Measurements from ENCODE around the gene VAV3.
"Not testable (repeated sequence)": the region's sequence is repeated elsewhere in the genome, so short reads cannot be mapped to it uniquely, and the experiment has no call there.

VAV3 gene

DNA sequence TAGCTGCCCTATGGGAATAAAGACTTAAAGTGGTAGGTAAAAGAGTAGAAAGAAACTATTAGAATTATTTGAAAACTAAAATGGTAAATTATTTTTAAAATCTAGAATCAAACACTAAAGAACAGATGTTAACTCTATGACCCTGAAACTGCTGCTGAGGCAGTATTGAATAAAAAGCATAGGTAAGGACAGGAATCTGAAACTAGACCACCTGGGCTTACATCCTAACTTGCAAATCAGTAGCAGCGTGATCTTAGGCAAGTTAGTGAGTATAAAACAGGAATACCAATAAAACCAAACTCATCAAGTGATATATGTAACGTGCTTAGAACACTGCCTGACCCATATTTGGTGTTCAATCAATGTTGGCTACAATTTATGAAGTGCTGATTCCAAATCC lies 257.9 kb downstream of the VAV3 start:
- DNase-seq: no peak

DNA sequence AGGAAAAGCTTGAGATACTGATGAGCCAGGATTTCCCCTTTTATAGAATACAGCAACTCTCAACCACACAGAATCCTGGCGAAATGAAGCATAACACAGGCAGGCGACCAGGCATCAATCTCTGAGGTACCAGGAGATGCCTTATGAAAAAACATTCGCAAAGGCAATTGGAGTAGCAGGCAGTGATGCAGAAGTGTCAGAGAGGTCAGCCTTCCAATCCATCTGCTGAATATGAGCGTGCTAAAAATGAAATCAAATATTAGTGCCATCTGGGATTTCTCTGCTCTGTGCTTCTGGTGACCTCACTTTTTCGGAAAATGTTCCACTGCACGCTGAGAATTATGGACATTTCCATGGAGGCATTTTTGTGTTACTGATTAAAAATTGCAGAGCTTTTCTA lies 258.8 kb downstream of the VAV3 start:
- DNase-seq: no peak

DNA sequence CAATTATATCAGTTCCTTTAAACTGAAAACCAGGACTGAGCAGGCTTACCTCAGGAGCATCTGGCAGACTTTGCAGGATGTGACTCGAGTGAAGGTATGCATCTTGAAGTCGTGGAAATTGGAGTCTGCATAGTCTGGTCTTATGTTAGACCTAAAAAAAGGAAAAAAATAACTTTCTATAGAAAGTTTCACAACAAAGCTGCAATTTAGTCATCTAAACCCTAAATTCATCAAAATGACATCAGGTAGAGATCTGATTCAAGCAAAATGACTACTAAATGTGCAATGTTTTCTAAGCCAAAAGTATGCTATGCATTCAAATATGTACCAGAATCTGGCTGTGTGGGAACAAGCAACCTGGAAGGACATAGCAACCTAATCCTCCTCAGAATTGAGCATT lies 260.1 kb downstream of the VAV3 start:
- no peak for DNase-seq

DNA sequence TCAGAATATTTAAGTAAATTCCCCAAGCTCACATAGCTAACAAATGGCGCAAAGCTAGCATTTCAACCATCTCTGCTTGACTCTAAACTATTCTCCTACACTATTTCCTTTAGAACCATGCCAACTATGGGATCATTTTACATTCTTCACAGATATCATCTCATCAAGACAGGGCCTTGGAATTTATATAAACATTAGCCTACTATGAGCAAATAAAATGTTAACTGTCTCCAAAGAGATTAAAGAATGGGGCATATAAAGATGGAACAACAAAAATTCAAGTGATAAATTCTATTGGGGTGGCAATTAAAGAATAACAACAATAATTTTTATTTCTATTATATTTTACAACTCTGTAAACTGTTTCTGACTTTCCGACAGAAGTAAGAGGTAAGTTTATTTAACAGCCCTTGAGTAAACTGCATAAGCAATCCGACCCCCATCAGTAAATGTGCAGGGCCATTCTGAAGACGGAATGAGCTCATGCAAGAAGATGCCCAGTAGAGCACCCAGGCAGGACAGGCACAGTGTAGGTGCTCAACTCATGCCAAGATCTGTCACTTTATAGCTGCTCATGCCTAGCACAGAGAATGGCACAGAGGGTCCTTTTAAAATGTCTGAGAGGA lies 261.9 kb downstream of the VAV3 start:
- no peak for DNase-seq

DNA sequence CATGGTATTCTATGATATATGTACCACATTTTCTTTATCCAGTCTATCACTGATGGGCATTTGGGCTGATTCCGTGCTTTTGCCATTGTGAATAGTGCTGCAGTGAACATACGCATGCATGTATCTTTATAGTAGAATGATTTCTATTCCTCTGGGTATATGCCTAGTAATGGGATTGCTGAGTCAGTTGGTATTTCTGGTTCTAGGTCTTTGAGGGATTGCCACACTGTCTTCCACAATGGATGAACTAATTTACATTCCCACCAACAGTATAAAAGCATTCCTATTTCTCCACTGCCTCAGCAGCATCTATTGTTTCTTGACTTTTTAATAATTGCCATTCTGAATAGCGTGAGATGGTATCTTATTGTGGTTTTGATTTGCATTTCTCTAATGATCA lies 264.3 kb downstream of the VAV3 start:
- DNase-seq: not testable (repeated sequence)

DNA sequence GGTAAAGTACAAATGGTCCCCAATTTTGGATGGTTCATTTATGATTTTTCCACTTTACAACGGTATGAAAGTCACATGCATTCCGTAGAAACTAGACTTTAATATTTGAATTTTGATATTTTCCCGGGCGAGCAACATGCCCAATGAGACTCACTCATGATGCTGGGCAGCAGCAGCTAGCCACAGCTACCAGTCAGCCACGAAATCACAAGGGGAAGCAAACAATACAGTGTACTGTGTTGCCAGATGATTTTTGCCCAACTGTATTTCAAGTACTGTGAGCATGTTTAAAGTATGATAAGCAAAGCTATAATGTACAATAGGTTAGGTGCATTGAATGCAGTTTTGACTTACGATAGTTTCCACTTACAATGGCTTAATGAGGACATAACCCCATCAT lies 266.8 kb downstream of the VAV3 start:
- no peak for DNase-seq

DNA sequence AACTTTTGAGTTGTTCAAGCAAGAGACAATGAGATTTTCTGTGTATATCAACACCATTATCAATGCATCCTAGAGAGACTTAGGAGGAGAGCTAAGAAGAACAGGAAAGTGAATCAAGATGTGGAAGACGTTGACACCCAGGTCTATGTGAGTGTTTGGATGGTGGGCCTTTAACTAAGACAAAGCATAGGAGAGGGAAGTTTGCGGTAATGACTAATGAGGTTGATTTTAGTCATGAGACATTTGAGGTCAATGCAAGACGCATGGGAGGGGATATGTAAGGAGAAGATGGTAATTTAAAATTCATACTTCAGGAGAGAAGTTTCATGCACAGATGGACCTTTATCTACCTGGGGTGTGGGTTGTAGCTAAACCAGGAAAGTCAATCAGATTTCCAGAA lies 269.6 kb downstream of the VAV3 start:
- no peak for DNase-seq

DNA sequence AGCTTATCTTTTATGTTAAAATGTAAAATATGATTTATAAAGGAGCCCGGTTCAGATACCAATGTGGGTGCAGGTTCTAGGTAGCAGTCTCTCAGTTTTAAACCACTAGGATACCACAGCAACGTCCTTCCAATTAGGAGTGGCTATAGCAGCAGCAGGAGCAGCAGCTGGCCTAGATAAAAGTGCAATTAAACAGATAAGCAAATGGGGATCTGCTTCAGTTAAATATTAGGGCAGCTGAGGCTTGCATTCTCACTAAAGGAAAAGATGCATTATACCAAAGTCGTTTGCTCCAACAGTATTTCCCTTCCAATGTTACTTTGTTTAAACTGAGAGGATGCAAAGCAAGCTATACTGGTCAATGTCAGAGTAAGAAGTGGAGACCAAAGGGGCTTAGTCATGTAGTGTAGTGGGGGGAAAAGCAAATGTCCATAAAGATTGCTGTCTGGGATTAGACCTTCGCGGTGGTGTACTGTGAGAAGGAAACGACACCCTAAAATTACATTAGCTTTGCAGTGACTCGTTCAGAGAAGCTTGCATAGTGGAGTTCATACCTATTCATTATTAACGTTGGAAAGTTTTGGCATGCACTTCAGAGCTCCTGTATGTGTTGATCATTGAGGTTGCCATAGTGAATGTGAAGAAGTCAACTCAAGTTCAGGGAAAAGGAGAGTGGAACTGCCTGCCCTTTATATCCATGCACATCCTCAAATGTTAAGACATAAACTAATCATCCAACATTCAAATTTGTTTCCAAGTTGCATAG lies 272.2 kb downstream of the VAV3 start:
- no peak for DNase-seq

DNA sequence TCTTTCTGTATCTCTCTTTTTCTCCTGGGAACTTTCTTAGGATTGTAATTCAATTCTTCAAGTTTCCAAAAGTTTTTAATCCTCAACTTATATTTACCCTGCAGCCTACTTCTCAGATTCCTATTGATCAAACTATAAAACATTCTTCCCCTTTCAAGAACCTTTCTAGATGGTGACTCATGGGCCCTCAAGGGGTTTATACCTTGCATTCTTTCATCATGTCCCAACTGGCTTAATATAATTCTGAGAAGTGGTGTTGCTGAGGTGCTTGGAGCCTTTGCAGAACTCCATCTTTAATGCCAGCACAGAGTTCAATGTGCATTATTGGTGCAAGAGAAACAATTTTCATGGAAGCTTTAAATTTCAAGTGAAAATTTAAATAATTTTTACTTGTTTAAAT lies 273.4 kb downstream of the VAV3 start:
- DNase-seq: no peak

DNA sequence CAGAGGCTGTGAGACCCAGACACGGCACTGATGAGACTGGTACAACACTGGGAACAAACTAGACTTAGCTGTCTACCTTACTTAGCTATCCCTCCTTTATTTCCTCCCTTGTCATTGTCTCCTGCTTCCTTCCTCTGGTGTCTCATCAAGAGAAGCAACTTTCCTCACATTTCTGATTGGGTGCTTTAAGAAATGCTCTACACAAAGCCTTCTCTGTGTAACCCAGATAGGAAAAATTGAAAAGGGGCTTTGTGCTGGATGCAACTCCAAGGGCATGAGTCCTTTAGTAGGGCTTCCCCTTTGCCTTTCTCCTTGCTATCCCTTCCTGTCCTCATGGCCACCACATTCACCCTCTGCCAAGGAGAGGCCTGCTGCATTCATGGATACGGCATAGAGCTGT lies 274.5 kb downstream of the VAV3 start:
- DNase-seq: no peak

DNA sequence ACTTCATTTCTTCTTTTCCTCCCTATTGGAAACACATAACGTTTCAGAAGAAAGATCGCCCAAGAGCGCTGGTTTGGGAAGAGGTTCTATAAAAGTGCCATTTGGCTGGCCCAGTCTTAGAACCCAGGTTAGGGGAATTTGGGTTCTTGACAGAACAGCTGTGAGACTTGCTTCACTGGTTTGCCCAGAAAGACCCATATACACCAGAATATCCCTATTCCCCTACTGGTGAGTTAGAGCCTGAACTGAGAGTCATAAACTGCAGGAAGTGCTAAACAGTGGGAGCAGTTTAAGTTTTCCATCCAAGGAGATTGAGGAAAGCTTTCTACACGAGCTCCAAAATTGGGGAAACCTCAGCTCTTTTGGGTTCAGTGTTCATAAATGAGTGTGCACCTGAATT lies 275.2 kb downstream of the VAV3 start:
- DNase-seq: no peak

DNA sequence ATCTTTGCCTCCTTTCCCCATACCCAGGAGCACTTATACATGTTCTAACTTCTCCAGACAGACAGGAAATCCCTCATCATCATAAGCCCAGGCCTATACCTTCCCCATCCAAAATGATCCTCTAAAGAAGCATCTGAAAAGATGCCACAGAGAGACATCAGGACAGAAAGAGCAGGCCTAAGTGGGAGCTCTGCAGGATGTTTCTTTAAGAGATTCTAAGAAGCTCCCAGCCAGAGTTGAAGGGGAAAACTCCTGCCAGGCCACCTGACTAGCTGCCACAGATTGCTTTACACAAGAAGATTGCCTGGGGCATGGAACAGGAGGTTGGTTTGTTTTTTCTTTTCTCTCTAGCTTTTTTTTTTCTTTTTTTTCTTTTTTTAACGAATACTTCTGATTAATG lies 275.8 kb downstream of the VAV3 start:
- no peak for DNase-seq

DNA sequence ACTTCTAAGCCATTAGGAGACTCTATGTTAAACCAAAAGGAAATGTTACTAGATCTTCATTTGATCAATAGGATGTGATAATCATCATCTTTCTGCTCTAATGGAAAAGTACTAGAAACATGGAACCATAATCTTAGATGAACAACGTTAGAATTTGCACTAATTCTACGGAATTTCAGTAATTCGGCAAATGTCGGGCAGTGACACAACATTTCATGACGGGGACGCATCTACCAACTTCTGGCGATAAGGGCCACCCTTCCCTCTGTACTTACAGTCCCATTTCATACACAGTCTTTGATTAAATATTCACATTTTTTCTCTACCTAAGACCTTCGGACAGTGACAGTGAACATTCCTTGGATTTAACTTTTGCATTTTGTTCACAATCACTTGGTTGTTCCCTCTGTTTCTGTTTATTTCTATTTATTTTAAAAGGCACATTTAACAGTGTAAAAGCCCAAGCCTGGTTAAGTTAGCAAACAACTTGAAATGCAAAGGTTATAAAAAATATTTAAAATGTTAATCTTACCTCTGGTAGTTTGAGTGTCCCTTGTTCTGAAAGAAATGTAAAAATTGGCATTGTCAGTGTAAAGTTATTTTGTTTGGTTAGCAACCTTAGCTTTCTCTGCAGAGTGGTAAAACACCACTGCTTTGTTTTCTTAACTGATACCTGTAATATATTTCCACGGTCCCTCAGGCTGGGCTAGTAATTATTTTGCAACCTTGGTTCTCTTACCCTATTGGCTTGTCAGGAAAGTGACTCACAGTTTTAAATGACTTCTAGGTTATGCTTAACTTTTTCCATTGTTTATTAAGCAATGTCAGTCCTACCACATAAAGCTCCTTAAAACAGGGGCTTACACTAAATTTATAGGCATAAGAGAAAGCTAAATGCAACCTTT lies 276.9 kb downstream of the VAV3 start:
- DNase-seq: no peak

DNA sequence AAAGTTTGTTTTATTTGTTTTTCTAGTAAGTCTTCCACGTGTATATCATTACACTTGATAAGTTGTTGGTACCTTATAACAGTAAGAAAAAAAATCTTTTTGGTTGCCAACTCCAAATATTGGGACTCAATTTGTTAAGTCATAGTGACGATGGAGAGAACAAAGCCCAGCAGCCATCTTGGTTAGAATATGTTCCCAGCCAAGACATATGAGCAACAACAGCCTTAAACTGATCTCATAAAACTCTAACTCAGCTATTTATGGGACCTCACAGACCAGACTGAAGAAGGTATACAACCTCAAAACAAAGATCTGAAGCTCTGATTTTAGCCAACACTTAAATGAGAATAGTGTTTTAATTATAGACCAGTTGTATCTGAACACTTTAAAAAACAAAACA lies 281.3 kb downstream of the VAV3 start:
- DNase-seq: no peak

DNA sequence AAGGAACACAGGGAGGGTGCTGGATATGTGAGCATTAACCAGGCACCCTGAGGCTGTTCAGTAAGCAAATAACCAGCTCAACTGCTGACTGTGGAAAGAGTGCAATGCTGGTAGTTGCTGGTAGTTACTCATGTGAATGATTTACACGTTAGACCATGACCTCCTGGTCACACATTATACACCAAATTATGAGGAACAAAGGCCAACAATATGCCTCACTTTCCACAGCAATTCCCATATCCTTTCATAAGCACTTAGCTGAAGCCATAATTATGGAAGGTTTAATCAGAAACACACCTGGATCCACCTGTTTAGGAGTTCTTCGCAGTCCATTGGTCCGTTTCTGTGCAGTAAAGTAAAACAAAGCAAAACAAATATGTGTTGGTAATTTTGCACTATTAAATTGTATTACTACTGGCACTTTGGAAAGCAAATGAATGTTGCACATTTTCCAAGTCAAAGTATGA lies 281.8 kb downstream of the VAV3 start:
- no peak for DNase-seq

DNA sequence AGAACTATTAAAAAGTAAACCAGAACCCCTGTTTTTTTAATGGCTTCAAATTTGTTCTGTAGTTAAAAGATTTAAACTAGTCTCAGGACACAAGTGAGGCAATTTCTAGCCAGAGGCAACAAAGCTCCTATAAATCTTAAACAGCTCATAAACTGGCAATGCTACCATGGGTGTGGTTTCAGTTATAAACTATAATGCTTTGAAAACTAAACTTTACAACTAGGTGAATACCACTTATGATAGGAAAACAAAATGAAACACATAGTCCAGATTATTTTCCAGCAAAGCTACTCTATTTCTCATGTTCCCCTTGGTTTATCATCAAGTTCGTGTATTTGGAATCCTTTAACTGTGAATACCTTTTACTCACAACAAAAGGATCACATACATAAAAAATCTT lies 282.5 kb downstream of the VAV3 start:
- no peak for DNase-seq

DNA sequence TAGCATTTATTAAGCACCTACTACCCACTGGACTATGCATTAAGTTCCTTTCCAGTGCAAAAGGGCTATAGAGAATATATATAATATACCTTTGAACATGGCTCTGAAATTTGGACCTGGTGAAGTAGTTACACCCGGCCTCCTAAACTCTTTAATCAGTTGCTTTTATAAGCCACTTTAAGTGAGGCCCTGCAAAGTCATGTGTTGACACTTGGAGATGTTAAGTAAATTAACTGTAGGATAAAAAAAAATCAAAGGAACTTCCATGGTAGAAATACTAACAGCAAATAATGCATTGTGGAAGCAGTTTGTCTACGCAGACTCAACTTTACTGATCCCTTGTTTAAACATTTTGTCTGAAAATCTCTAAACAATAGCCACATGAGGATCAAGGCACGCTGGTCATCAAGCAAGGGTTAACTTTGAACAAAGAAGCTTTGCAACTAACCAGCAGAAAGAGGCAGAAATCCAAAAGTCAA lies 283.9 kb downstream of the VAV3 start:
- no peak for DNase-seq

DNA sequence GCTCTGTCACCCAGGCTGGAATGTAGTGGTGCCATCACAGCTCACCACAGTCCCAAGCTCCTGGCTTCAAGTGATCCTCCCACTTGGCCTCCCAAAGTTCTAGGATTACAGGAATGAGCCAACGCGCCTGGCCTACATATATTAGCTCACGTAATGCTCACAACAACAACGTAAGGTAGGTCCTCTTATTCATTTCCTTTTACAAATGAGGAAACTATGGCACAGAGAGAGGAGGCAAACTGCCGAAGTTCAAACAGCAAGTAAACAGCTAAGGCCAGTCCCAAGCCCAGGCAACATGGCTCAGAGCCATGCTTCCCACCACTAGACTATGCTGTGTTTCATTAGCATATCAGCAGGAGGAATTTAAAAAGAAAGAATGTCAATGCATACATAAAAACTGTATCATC lies 284.4 kb downstream of the VAV3 start:
- DNase-seq: no peak

DNA sequence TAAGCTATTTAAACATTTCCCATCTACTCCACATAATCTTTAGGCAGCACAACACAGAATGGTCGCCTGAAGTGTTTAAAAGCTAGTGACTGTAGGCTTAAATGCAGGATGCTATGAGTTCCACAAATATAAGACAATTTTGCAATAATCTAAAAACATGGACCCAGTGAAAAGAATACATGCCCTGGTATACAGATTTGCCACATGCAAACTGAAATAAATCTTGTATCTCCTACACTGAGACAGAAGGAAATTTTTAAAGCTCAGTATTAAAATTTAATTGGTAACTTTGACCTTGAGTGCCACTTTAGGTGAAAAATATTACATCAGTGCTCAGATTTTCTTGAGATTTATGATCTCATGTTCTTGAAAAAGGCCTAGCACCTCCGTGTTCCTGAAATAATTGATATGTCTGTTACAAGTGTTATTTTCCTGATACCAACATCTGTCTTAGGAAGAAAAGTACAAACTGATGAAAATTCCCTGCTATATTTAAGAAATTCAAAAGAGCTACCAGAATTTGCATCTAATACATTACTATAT lies 285.5 kb downstream of the VAV3 start:
- DNase-seq: no peak

DNA sequence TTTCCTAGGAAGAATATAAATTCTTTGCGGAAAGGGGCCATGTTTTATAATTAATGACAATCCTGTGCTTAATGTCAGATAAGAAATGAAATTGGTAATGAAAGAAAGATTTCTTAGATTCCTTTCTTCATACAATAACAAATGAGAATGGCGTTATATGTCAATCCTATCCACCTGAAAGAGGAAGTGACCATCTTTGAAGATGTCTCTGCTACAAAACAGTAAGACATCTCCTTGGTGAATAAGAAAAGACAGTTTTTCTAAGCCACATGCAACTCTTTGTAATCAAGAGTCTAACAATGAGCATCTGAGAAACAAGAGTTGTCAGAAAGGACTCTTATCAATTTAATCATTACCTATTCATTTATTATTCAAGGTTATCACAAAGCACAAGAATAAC lies 286.0 kb downstream of the VAV3 start:
- DNase-seq: no peak

DNA sequence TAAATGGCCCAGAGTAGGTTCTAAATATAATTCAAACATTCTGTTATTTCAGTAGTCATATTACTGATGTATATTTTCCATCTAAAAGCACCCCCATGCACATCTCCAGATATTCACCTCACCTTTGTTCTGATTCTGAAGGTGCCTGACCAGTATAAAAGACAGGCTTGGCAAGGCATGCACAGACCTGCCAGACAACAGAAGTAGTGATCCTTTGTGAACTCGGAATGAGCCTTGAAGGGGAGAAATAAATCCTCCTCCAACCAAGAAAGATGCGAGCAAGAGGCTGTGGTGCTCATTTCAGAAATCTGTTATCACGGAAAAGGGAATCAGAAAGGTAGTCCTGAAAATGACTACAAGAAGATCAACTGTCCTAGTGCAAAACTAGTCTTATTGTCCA lies 287.3 kb downstream of the VAV3 start:
- no peak for DNase-seq

DNA sequence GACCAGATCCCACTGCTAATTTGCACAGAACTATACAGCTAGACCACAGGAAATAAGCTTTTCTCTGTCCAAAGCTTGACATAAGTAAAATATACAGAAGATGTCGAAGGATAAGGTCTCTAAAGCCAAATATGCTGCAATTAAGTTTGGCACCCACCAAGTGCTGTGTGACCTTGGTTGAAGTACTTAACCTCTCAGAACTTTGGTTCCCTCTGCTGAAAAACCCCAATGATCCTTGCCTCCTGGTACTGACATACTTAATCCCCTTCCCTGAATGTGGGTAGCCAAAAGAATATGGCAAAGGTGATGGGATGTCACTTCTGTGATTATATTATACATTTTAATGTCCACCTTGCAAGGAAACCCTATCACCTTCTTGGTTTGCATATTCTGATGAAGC lies 290.5 kb downstream of the VAV3 start:
- no peak for DNase-seq

DNA sequence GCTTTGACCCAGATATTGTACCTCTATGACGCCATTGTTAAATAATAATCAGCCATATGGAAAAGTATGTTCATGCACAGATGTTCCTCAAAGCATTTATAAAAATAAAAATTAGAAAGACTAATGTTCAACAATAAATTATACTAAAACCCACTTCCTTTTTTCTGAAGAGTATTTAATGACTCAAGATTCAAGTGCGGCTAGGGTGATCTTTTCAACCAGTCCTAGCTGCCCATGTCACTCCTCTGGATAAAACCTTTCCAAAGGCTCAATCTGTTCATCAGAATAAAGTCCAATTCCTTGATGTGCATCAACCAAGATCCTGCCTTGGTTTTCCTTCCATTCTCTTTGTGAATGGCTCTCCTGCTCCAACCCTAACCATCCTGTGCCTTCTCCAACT lies 292.0 kb downstream of the VAV3 start:
- DNase-seq: no peak

Data from activated CD4-positive, alpha-beta T cell treated with anti-CD3 and anti-CD28 coated beads, Interleukin-2, amount 50 U/mL, for 16 hours (primary cell).